ENCODE measurements around the gene PRKD1.

DNA sequence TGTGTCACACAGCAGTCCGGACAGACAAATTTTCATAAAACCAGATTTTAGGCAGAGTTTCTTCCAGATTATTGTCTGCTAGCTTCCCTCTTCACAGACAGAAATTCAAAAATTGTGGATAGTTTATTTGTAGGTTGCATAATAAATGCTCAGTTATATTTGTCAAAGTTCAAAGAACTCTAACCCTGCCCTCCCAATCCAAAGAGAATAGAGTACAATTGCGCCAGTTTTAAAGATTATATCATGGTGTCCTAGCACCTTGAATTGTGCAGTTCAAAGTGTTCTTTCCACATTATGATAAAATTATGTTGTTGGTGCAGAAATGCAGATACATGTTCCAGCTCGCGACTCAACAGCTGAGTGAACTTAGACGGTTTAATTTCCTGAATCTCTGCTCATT lies 263.1 kb downstream of the PRKD1 start:
- no peak for TF ChIP-seq SUZ12 (IDR thresholded peaks at IDR 0.05)
- no peak for TF ChIP-seq LEF1 (IDR thresholded peaks at IDR 0.05; ENCODE audit: borderline replicate concordance)
- no peak for TF ChIP-seq BHLHE40 (IDR thresholded peaks at IDR 0.05; ENCODE audit: borderline replicate concordance)
- TF ChIP-seq ELF4 (IDR thresholded peaks at IDR 0.05): no peak
- TF ChIP-seq SP1 (IDR thresholded peaks at IDR 0.05): no peak
- TF ChIP-seq ZNF384 (IDR thresholded peaks at IDR 0.05): no peak
- no peak for TF ChIP-seq FOXM1 (IDR thresholded peaks at IDR 0.05; ENCODE audit: borderline replicate concordance)
- TF ChIP-seq NFRKB (IDR thresholded peaks at IDR 0.05): no peak
- no peak for TF ChIP-seq L3MBTL2 (conservative IDR thresholded peaks at IDR 0.05)
- TF ChIP-seq FOXA1 (IDR thresholded peaks at IDR 0.05): no peak
- no peak for TF ChIP-seq ARNT (IDR thresholded peaks at IDR 0.05)

All from HEK293T (cell line).